ENCODE data around the gene PRKCA.

PRKCA gene

GRCh38 chr17:66782851-66783250 lies 480.4 kb downstream of the PRKCA start:
- TF ChIP-seq CTCF (IDR thresholded peaks at IDR 0.05; ENCODE audit: low read depth, low read length), result no peak

GRCh38 chr17:66783656-66784381 lies 481.4 kb downstream of the PRKCA start:
- TF ChIP-seq CTCF (IDR thresholded peaks at IDR 0.05; ENCODE audit: low read depth, low read length), result no peak
- no peak for DNase-seq (ENCODE audit: extremely low read depth, low read depth)

More at GRCh38 chr17:66782851-66783250, 480.4 kb downstream of the PRKCA start:
- no peak for DNase-seq (ENCODE audit: extremely low read depth, low read depth)

GRCh38 chr17:66784621-66785364 lies 482.4 kb downstream of the PRKCA start:
- no peak for TF ChIP-seq CTCF (IDR thresholded peaks at IDR 0.05; ENCODE audit: low read depth, low read length)
- no peak for DNase-seq (ENCODE audit: extremely low read depth, low read depth)

- TF ChIP-seq CTCF (IDR thresholded peaks at IDR 0.05; ENCODE audit: low read depth, low read length), result no peak
- no peak for DNase-seq (ENCODE audit: extremely low read depth, low read depth)
Measured at GRCh38 chr17:66786107-66786506, 483.7 kb downstream of the PRKCA start.

GRCh38 chr17:66787914-66788313 lies 485.5 kb downstream of the PRKCA start:
- no peak for DNase-seq (ENCODE audit: extremely low read depth, low read depth)
- TF ChIP-seq CTCF (IDR thresholded peaks at IDR 0.05; ENCODE audit: low read depth, low read length), result no peak

GRCh38 chr17:66789093-66789492 lies 486.7 kb downstream of the PRKCA start:
- no peak for DNase-seq (ENCODE audit: extremely low read depth, low read depth)
- no peak for TF ChIP-seq CTCF (IDR thresholded peaks at IDR 0.05; ENCODE audit: low read depth, low read length)

GRCh38 chr17:66789961-66790437 lies 487.6 kb downstream of the PRKCA start:
- no peak for TF ChIP-seq CTCF (IDR thresholded peaks at IDR 0.05; ENCODE audit: low read depth, low read length)
- DNase-seq (ENCODE audit: extremely low read depth, low read depth), result no peak

Measured in AG09319 (cell line).